Limb (tissue), 2 donors: ENCODE results near the gene CNTNAP2.
"Not testable (repeated sequence)": the region's sequence is repeated elsewhere in the genome, so short reads cannot be mapped to it uniquely, and the experiment has no call there.

Experiments used
- DNase-seq, 2 donors: peaks; one replicate each; pipeline ENCODE4 v3.0.0-alpha.2; 2016; ENCODE audit errors: extremely low spot score in 2 of 2

Gene CNTNAP2

DNA sequence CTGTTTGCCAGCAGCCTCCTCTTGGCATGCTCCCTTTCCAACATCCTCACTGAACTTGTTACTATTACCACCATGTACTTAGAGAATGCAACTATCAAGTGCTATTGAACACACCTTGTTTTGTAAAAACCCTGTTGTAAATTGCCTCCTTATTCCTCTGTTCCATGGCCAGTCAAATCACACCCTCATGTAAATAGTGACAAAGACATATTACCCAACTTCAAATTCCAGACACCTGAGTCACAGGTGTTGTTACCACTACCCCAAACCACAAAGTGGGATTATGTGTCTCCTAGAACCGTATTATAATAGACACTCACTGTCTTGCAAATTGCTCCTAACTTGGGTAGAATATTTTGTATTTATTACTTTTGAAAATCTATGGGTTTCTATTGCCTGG, 2210.8 kb downstream of the CNTNAP2 start:
- DNase-seq = no peak

GRCh38 chr7:148328906-148329305, 2212.3 kb downstream of the CNTNAP2 start:
- DNase-seq = no peak

GRCh38 chr7:148330124-148330818, 2213.7 kb downstream of the CNTNAP2 start:
- DNase-seq = no peak

DNA sequence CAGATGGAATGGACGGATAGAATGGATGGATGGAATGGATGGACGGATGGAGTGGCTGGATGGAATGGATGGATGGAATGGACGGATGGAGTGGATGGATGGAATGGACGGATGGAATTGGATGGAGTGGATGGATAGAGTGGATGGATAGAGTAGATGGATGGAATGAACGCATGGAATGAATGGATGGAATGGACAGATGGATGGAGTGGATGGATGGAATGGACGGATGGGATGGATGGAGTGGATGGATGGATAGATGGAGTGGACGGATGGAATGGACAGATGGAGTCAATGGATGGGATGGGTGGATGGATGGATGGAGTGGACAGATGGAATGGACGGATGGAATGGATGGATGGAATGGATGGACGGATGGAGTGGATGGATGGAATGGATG, 2214.2 kb downstream of the CNTNAP2 start:
- DNase-seq = no peak

- DNase-seq = not testable (repeated sequence)
Measured at GRCh38 chr7:148331456-148331855, 2214.9 kb downstream of the CNTNAP2 start.

- no peak for DNase-seq
Measured at GRCh38 chr7:148332191-148333186, 2215.9 kb downstream of the CNTNAP2 start.

DNA sequence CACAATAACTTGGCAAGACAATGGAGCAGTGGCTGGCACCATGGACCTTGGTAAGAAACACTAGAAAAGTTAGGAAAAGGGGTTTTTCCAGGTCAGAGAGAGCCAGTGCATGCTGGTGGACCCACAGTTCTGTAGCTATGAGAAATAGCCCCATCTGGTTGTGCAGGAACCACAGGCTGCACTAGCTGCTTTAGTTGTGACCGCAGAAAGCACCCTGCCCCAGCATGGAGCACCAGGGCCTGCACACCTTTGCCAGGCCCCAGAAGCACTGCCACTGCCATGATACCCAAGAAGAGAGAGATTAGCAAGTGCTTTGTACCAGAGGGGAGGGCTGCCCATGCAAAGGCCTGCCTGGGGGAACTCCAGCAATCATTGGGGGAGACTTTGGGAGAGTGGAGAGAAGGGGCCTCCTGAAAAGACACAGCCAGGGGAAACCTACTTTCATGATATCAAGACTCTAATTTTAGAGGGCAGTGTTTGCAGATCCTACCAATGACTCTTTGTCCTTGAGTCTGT, 2217.9 kb downstream of the CNTNAP2 start:
- no peak for DNase-seq

DNA sequence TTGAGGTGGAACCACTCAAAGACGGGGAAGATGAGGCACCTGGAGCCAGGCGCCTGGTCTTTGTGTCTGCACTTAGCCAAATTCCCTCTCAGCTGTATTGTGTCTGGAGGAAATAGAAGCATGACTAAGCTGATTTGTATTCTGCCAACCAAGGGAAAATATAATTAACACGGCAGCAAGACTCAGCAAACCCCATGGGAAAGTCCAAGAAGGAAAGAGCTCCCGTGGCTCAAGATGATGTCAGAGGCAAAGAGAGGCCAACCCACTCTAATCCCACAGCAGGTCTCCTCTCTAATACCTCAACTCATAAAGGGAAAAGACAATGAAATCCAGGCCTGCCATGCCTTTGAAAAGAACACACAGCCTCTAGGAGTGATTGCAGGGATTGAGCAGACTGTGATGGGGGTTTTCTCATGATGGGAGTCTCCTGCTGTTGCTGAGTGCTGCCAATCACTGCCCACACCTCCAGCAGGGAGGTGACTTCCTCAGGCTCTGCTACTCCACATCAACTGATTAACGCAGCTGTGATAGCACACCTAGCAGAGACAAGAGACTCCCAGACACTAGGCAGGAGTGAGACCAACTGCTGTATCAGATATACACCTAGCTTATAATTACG, 2218.5 kb downstream of the CNTNAP2 start:
- DNase-seq = no peak

GRCh38 chr7:148335790-148336189, 2219.2 kb downstream of the CNTNAP2 start:
- no peak for DNase-seq

DNA sequence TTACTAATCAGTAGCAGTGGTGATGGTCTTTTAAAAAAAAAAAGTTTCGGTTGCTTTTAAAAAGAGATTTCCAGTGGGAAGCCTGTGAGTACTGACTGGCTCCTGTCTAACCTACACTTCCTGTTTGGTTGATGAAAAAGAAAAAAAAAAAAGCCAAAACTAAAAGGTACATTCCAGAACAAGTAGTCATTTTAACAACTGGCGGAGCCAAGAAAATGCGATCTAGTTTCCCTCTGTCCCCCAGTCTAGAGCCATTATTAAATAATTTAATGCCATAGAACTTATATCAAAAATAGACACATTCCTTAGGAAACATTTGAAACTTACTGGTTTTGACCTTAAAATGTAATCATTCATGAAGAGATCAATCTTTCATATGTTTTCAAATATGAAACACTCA, 2219.8 kb downstream of the CNTNAP2 start:
- no peak for DNase-seq

GRCh38 chr7:148337246-148337965, 2220.8 kb downstream of the CNTNAP2 start:
- no peak for DNase-seq

DNA sequence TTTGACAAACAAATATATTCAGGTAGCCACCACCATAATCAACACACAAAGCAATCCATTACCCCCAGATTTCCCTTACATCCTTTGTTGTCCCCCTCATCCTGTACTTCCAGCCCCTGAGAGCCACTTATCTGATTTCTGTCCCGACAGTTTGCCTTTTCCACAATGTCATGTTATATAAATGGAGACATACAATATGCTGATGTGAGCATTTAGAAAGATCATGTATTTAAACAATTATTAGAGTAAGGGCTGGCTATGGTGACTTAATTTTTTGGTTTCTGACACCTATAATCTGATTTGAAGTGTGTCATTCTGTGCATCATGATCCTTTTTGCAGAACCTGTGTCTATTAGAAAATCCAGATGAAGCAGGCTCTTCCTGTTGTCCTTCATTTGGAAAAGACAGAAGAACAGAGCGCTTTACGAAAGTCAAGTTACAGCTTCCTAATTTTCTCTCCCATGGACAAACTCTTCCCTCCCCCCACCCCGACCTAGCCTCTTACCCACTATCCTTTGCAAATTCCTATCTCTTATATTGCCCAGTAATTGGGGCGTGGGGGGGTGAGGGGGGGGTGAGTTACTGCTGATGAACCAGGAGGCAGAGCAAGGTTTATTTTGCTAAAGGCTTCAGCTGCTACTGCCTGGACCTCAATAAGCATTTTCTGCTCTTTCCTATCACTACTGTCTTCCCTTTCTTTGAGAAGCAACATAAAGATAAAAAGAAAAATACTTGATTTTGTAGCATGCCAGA, 2221.6 kb downstream of the CNTNAP2 start:
- DNase-seq = no peak

DNA sequence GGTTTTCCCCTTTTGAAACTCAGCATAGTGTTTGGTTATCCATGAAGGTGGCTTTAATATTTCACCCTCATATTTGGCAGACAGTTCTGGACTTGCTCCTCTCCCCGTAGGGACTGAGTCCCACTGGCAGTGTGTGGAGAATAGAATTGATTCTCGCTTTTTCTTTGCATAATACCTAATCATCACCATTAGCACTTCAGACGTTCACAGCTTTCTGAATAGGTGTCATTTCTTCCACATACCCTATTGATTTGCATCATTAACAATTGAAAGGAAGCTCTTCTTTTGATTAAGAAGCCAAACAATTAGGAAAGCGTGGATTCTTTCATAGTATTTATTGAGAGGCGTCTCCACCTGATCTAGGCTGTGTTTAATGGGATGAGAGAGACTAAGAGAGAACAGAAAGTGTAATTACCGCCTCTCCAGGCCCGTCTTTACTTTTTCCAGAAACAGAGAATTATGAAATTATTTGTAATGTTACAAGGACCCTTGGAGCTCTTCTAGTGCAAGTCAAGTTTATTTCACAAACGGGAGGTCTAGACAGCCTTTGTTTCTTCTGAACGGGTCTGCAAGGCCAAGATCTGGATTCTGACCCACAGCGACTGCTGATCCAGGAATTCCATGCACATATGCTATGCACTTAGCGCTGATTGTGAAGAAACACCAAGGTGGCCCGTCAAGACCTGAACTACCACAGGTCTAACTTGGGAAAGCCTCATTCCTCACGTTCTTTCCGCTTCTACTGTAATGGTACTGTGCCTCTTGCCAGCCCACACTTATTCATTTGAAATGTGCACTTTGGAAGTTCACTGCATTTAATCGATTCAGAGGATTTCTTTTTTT, 2224.1 kb downstream of the CNTNAP2 start:
- DNase-seq = no peak

- DNase-seq = no peak
Measured at GRCh38 chr7:148344406-148344805, 2227.8 kb downstream of the CNTNAP2 start.

DNA sequence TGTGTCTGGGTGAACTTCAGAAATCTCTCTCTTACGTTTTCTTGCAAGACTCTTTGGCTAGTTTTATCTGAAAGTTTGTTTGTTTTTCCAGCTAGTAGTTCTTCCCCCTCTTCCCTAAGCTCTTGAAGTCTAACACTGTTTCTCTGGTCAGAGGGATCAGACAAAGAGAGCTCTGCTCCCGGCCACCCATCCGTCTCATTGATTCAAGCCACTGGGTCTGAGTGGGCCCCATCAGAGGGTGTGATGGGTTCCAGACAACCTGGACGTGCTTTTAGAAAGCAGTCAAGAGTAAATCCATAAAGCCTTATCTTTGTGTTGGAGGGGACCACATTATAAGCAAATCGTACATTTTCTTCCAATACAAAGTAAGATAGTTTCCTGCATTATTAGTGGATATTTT, 2231.4 kb downstream of the CNTNAP2 start:
- DNase-seq = no peak

- DNase-seq = no peak
Measured at GRCh38 chr7:148348466-148348865, 2231.9 kb downstream of the CNTNAP2 start.

- peak; percentile 51 to 62 for DNase-seq
Measured at GRCh38 chr7:148356303-148356702, 2239.7 kb downstream of the CNTNAP2 start.

GRCh38 chr7:148362541-148362940, 2245.9 kb downstream of the CNTNAP2 start:
- DNase-seq = no peak

GRCh38 chr7:148367731-148368475, 2251.3 kb downstream of the CNTNAP2 start:
- no peak for DNase-seq
